Epithelial cell of alveolus of lung (primary cell): Measurements from ENCODE around the gene ZFAND2B. TPM values are rescaled to one million over a fixed set of nuclear protein-coding genes. Genes with fewer than 3 reads are reported as not detected.

ENCODE experiments used
- total RNA-seq: library from RNA; depleted of rRNA; stranded (reverse); fragments of >200 nt; gene quantifications from 2 replicates; pipeline ENCODE4 v1.2.1, GENCODE V29; 2015

The ZFAND2B gene
- 24.8 and 33.4 TPM in 2 replicates for total RNA-seq

DNA sequence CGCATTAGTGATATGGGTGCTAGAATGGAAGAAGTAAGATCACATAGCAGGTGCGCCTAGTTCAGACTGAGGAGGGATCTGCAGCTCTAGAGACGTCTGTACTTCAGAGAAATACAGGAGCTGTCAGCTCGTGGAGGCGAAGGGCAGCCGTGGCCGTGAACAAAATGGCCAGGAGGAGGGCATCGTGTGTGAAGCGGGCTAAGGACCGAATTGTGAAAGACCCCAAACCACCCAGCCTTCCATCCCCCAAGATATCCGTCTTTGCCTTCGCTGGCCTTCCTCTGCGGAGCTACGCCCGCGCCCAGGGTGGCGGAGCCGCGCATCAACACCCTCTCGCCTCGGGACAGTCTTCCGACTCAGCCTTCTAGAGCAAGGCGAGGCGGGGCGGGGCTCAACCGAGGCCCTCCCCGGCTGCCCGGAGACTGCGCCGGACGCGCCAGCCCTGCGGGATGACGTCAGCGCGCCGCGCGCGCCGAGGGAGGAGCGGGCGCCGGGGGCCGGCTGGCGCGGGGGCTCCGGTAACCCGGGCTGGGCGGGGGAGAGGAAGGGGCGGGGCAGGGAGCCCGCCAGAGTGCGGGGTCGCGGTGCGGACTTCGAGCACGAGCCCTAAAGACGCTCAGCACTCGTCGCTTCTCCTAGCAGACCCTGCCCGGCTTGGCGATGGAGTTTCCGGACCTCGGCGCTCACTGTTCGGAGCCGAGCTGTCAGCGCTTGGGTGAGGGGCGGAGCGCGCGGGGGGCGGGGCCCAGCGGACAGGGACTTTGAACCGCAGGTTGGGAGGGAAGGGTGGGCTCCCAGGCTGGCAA lies at the start of gene ZFAND2B:
TSS of gene ZFAND2B (plus strand) at position 455 of the 806 bp plus-strand sequence. CDS start at position 661, 206 bp downstream.

GRCh38 chr2:219160186-219161017 lies 46.2 kb upstream of the ZFAND2B start, which contains the start of gene NHEJ1:
Gene NHEJ1 (minus strand): TSS chr2:219160815. CDS start chr2:219158362, 2,453 bp downstream.

GRCh38 chr2:219169930-219170654 lies 36.5 kb upstream of the ZFAND2B start, which contains the start of gene SLC23A3:
Gene SLC23A3 (minus strand): TSS chr2:219170029. CDS start chr2:219169984, 45 bp downstream.

GRCh38 chr2:219176818-219177551 lies 29.6 kb upstream of the ZFAND2B start, which contains the start of gene CNPPD1:
Gene CNPPD1 (minus strand): TSS chr2:219176925. CDS start chr2:219176828, 97 bp downstream.

GRCh38 chr2:219177552-219178376 lies 28.8 kb upstream of the ZFAND2B start, which contains the start of gene RETREG2:
Gene RETREG2 (plus strand): TSS chr2:219178275. CDS start chr2:219178353, 78 bp downstream.

GRCh38 chr2:219218732-219219701 lies 12.4 kb downstream of the ZFAND2B start, which contains the start of gene ABCB6:
Gene ABCB6 (minus strand): TSS chr2:219218958. CDS start chr2:219218673, 285 bp downstream.

GRCh38 chr2:219229305-219230058 lies 22.9 kb downstream of the ZFAND2B start, which contains the start of the genes ANKZF1 and ATG9A:
Gene ANKZF1 (plus strand): TSS chr2:219229806. CDS start chr2:219230258, 452 bp downstream.
Gene ATG9A (minus strand): TSS chr2:219229636. CDS start chr2:219228024, 1,612 bp downstream.

GRCh38 chr2:219245148-219245898 lies 38.7 kb downstream of the ZFAND2B start, which contains the start of the genes GLB1L and STK16:
Gene GLB1L (minus strand): TSS chr2:219245444. CDS start chr2:219243573, 1,871 bp downstream.
Gene STK16 (plus strand): TSS chr2:219245479. CDS start chr2:219246000, 521 bp downstream.

DNA sequence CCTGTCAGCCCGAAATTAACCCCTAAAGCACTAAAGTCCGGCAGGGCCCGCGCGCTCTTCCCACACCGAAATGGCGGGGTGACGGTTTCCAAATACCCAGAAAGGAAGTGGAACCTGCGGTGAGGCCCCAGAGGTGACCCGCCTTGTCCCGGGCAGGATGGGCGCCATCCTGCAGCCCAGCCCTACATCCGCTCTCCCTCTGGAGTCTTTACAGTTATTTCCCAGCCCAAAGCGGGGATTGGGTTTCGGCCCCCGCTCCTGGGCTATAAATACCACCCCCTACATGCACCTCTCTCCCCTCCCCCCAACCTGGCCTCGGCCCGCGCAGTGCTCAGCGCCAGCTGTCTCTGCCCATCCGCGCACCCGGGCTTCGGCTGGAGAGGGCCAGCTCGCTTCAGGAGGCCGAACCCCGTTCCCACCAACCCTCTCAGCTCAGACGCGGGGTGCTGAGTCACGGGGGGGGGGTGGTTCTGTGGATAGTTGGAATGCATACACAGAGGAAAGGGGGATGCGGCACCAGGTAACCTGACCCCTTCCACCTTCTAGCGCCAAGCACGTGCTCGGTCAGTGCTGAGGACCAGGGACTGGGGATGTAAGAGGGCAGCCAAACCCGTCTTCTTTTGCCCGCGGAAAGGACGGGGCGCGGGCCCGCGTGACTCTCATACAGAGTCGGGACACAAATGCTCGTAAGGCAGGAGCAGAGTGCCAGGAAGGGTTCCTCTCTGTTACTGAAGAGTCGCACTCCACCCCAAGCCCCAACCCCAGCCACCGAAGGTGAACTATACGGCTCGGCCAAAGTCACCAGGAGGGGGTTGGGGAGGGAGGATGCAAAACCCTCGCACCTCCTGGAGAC lies 46.5 kb downstream of the ZFAND2B start, which contains the start of gene TUBA4B:
TSS of gene TUBA4B (plus strand) at position 344 of the 853 bp plus-strand sequence. CDS start at position 509, 165 bp downstream.

GRCh38 chr2:219253753-219254589 lies 47.4 kb downstream of the ZFAND2B start, which contains the start of gene TUBA4A:
Gene TUBA4A (minus strand): TSS chr2:219253918. CDS start chr2:219253858, 60 bp downstream.

Other genes starting within 250 kb of the ZFAND2B start
- gene CDK5R2, start 247.1 kb upstream of the ZFAND2B start, total RNA-seq = under 0.01 TPM in 1 of 2 replicates, not detected in the other
- not detected in 2 replicates for gene FEV, start 221.6 kb upstream of the ZFAND2B start, total RNA-seq
- not detected in 2 replicates for gene CRYBA2, start 213.4 kb upstream of the ZFAND2B start, total RNA-seq
- not detected in 2 replicates for gene CFAP65, start 165.3 kb upstream of the ZFAND2B start, total RNA-seq
- gene IHH, start 145.9 kb upstream of the ZFAND2B start, total RNA-seq = 0.32 TPM in 1 of 2 replicates, not detected in the other
- gene NHEJ1, start 46.0 kb upstream of the ZFAND2B start, total RNA-seq = 17.2 and 22.2 TPM in 2 replicates
- 1.4 TPM in 1 of 2 replicates, not detected in the other for gene SLC23A3, start 36.8 kb upstream of the ZFAND2B start, total RNA-seq
- gene CNPPD1, start 29.9 kb upstream of the ZFAND2B start, total RNA-seq = 16.9 and 26.8 TPM in 2 replicates
- gene RETREG2, start 28.5 kb upstream of the ZFAND2B start, total RNA-seq = 43.0 and 46.3 TPM in 2 replicates
- gene ABCB6, start 12.2 kb downstream of the ZFAND2B start, total RNA-seq = 17.2 and 17.9 TPM in 2 replicates
- gene ATG9A, start 22.9 kb downstream of the ZFAND2B start, total RNA-seq = 52.5 and 113 TPM in 2 replicates
- gene ANKZF1, start 23.0 kb downstream of the ZFAND2B start, total RNA-seq = 21.9 and 33.2 TPM in 2 replicates
- 10.1 and 11.8 TPM in 2 replicates for gene GLB1L, start 38.7 kb downstream of the ZFAND2B start, total RNA-seq
- gene STK16, start 38.7 kb downstream of the ZFAND2B start, total RNA-seq = 14.2 and 20.8 TPM in 2 replicates
- gene TUBA4B, start 46.5 kb downstream of the ZFAND2B start, total RNA-seq = not detected in 2 replicates
- 15.6 and 16.3 TPM in 2 replicates for gene TUBA4A, start 47.1 kb downstream of the ZFAND2B start, total RNA-seq
- gene DNAJB2, start 72.6 kb downstream of the ZFAND2B start, total RNA-seq = 12.0 and 32.1 TPM in 2 replicates
- gene PTPRN, start 102.6 kb downstream of the ZFAND2B start, total RNA-seq = 22.6 and 64.0 TPM in 2 replicates
- gene RESP18, start 126.0 kb downstream of the ZFAND2B start, total RNA-seq = not detected in 2 replicates
- 48.9 and 119 TPM in 2 replicates for gene DNPEP, start 181.1 kb downstream of the ZFAND2B start, total RNA-seq
- under 0.01 and 20.4 TPM in 2 replicates for gene DES, start 211.6 kb downstream of the ZFAND2B start, total RNA-seq
- gene SPEG, start 228.1 kb downstream of the ZFAND2B start, total RNA-seq = 8.5 and 11.7 TPM in 2 replicates